Testis (tissue), 3 donors: ENCODE measurements around the gene SPRY4. TPM values are rescaled to one million over a fixed set of nuclear protein-coding genes. Genes with fewer than 3 reads are reported as not detected.
"Not testable (repeated sequence)": the region's sequence is repeated elsewhere in the genome, so short reads cannot be mapped to it uniquely, and the experiment has no call there.

Experiments
- DNase-seq: peaks from one replicate; pipeline ENCODE4 v3.0.0-alpha.2; 2019
- H3K27ac ChIP-seq, 2 donors: fragments of 200-600 bp; sonication (generic); one replicate each; pipeline ENCODE4 v1.5.1; 2019
- H3K27me3 ChIP-seq: fragments of 200-600 bp; sonication (generic); one replicate; pipeline ENCODE4 v1.5.1; 2019
- H3K36me3 ChIP-seq: fragments of 200-600 bp; sonication (generic); one replicate; pipeline ENCODE4 v1.5.1; 2017; ENCODE audit warnings: low read depth; ENCODE audit errors: missing control alignments
- H3K4me1 ChIP-seq: fragments of 200-600 bp; sonication (generic); one replicate; pipeline ENCODE4 v1.5.1; 2019
- H3K4me3 ChIP-seq, 2 donors: fragments of 200-600 bp; sonication (generic); one replicate each; pipeline ENCODE4 v1.5.1; 2017 to 2019
- H3K9me3 ChIP-seq: fragments of 200-600 bp; sonication (generic); one replicate; pipeline ENCODE4 v1.5.1; 2017
- CTCF ChIP-seq, 3 experiments: fragments of 450-650 bp in 2 of 3; fragments of 200-600 bp in 1 of 3; sonication (generic) in 1 of 3; IDR thresholded peaks; one replicate each; pipeline ENCODE4 v1.5.1; 2016 to 2019; ENCODE audit warnings: antibody characterized with exemption in 3 of 3, mild to moderate bottlenecking in 2 of 3, moderate library complexity in 1 of 3
- POLR2A ChIP-seq: fragments of 450-650 bp; IDR thresholded peaks from one replicate; pipeline ENCODE4 v1.6.1; 2017; ENCODE audit warnings: antibody characterized with exemption, mild to moderate bottlenecking, moderate library complexity
- WGBS, 2 donors: methylation state at CpG; one replicate each; pipeline ENCODE4 v1.1.5; 2018; 5-methylcytosine and 5-hydroxymethylcytosine counted together
- intact Hi-C: fragments of 100-400 bp; cut with DNase I; formaldehyde crosslinking; loops from one replicate; pipeline ENCODE4 v1.15.1; 2023; ENCODE audit warnings: low total_unique reads
- polyA plus RNA-seq: library from polyadenylated mRNA; stranded (reverse); fragments of 350-450 nt; fragmentation: Illumina TruSeq; extraction: RNeasy Lipid Tissue Mini Kit (QIAGEN cat#74804); gene quantifications from one replicate; pipeline ENCODE4 v1.2.3, GENCODE V29; 2014; ENCODE audit warnings: low read depth, low replicate concordance; ENCODE audit not compliant: insufficient read depth
- small RNA-seq, 2 donors: library from RNA; depleted of rRNA; stranded (forward); fragments of <200 nt; gene quantifications; one replicate each; pipeline ENCODE3, GENCODE V24; 2016
- total RNA-seq, 2 donors: library from RNA; depleted of rRNA; stranded (reverse); fragments of >200 nt; gene quantifications; one replicate each; pipeline ENCODE4 v1.2.3, GENCODE V29; 2016

SPRY4 gene
- total and polyA plus RNA-seq, 3 donors from 2014 or later, result 3.8 to 7.2 (median 5.3) TPM

GRCh38 chr5:142275496-142275895 is 49.3 kb downstream of the SPRY4 start:
- TF ChIP-seq POLR2A, result no peak
- no peak for TF ChIP-seq CTCF (IDR thresholded peaks at IDR 0.05)
- DNase-seq, result no peak
- H3K36me3 ChIP-seq, result no peaks in the 10 kb centered on the region
- no peak overlapping the region for H3K27ac ChIP-seq
- WGBS, 2 donors, result 74 to 86% methylated on average over 3 of the region's 3 CpGs
- no peak overlapping the region for H3K4me3 ChIP-seq
- no peaks in the 10 kb centered on the region for H3K4me1 ChIP-seq
- intact Hi-C loops, result no loop called here
- H3K27me3 ChIP-seq, result no peaks in the 10 kb centered on the region
- H3K9me3 ChIP-seq, result no peaks in the 10 kb centered on the region

- H3K9me3 ChIP-seq, H3K27me3 ChIP-seq, H3K36me3 ChIP-seq, H3K4me3 ChIP-seq, intact Hi-C loops, H3K27ac ChIP-seq, H3K4me1 ChIP-seq, DNase-seq: not testable (repeated sequence)
- 74 to 90% methylated on average over 5 of the region's 5 CpGs for WGBS, 2 donors
Measured at GRCh38 chr5:142272596-142272995, 52.2 kb downstream of the SPRY4 start.

GRCh38 chr5:142264084-142264483 is 60.7 kb downstream of the SPRY4 start:
- DNase-seq, H3K4me1 ChIP-seq, H3K9me3 ChIP-seq, H3K27me3 ChIP-seq, H3K36me3 ChIP-seq, H3K4me3 ChIP-seq, H3K27ac ChIP-seq, intact Hi-C loops: not testable (repeated sequence)
- WGBS, 2 donors, result 95 to 99% methylated on average over 4 of the region's 4 CpGs

- Histone ChIP-seq H3K4me3 (no peak overlapping the region), H3K27ac (no peak overlapping the region), H3K9me3 (no peaks in the 10 kb centered on the region), H3K4me1 (no peaks in the 10 kb centered on the region), H3K27me3 (no peaks in the 10 kb centered on the region), H3K36me3 (no peaks in the 10 kb centered on the region)
- 77 to 78% methylated on average over 3 of the region's 3 CpGs for WGBS, 2 donors
- no peak for DNase-seq
- TF ChIP-seq POLR2A (no peak), CTCF (IDR thresholded peaks at IDR 0.05) (no peak)
- intact Hi-C loops, result no loop called here
Measured at GRCh38 chr5:142263346-142263745, 61.5 kb downstream of the SPRY4 start.

GRCh38 chr5:142262683-142263082 is 62.1 kb downstream of the SPRY4 start:
- no peak overlapping the region for H3K4me3 ChIP-seq
- H3K9me3 ChIP-seq, result no peaks in the 10 kb centered on the region
- H3K27ac ChIP-seq, result no peak overlapping the region
- H3K36me3 ChIP-seq, result no peaks in the 10 kb centered on the region
- TF ChIP-seq POLR2A, result no peak
- no peak for TF ChIP-seq CTCF (IDR thresholded peaks at IDR 0.05)
- no peak for DNase-seq
- H3K4me1 ChIP-seq, result no peaks in the 10 kb centered on the region
- intact Hi-C loops, result no loop called here
- no peaks in the 10 kb centered on the region for H3K27me3 ChIP-seq
- WGBS, 2 donors, result 91 to 94% methylated on average over 6 of the region's 6 CpGs

Small RNA genes within 50 kb of the gene (small RNA-seq; reads per million reads assigned to genes)
- gene RF02038 (0 reads per million in 2 donors), gene RF02039 (0 reads per million in 2 donors)

Other genes with a start within 250 kb of the SPRY4 start
- 100 to 1,000 TPM; 292 to 319 TPM for gene NDFIP1, start 216.2 kb downstream of the SPRY4 start, total RNA-seq
- gene NDFIP1, start 216.2 kb downstream of the SPRY4 start, polyA plus RNA-seq, result 88.7 TPM